NB4 (cell line): ENCODE measurements around the gene GMPR.
"Not testable (repeated sequence)": the region's sequence is repeated elsewhere in the genome, so short reads cannot be mapped to it uniquely, and the experiment has no call there.

Experiments used
- DNase-seq: peaks from one replicate; pipeline ENCODE4 v3.0.0; 2010; ENCODE audit warnings: low read depth
- H3K4me3 ChIP-seq: one replicate; pipeline ENCODE4 v1.5.1; 2011; ENCODE audit warnings: mild to moderate bottlenecking, low read depth, low read length, moderate library complexity
- CTCF ChIP-seq: IDR thresholded peaks from one replicate; pipeline ENCODE4 v1.5.1; 2012; ENCODE audit warnings: low read depth, low read length
- MYC ChIP-seq: IDR thresholded peaks from 2 replicates; pipeline ENCODE4 v1.6.1; 2011; ENCODE audit warnings: low read depth, low read length
- POLR2A ChIP-seq: IDR thresholded peaks from 2 replicates; pipeline ENCODE4 v1.6.1; 2011; ENCODE audit warnings: mild to moderate bottlenecking; ENCODE audit not compliant: insufficient read length; ENCODE audit errors: extremely low read depth
- TF ChIP-seq, protein P1 (sequence below): IDR thresholded peaks from 2 replicates; pipeline ENCODE4 v1.6.1; 2011; ENCODE audit warnings: low read depth, low read length

Gene GMPR

DNA sequence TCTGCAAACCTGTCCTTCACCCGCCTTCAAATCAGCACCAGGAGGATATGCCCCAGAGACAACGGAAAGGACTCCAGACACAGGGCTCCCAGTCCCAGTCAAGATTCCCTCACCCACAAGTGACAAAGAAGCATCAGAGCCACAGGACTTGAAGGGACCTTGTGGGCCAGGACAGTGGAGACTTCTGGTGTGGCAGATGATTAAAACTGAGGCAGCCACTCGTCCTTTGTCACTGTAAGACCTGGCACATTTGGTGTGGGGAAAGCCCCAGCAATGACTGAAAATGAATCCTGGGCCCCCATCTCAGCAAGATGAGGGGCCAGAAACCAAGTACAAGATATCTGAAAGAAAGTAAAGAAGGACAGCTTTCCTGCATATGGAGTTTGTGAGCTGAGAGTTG lies 15.6 kb upstream of the GMPR start:
- no peak for DNase-seq
- H3K4me3 ChIP-seq: no peak overlapping the region
- TF ChIP-seq POLR2A (no peak), MYC (no peak), CTCF (no peak)
- TF ChIP-seq, protein P1, sequence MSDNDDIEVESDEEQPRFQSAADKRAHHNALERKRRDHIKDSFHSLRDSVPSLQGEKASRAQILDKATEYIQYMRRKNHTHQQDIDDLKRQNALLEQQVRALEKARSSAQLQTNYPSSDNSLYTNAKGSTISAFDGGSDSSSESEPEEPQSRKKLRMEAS: no peak

DNA sequence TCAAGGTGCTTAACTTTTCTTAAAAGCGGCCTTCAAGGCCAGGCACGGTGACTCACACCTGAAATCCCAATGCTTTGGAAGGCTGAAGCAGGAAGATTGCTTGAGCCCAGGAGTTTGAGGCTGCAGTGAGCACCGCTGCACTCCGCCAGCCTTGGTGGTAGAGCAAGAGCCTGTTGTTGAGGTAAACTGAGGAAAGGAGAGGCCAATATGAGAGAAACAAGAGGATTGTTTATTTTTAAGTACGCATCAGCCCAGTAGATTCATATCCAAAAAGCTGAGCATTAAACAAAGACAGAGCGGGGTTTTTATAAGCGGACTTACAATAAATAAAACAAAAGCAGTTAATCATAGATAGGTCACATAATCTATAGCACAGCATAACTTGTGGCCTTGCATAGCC lies 15.0 kb upstream of the GMPR start:
- TF ChIP-seq POLR2A: no peak
- no peak for TF ChIP-seq MYC
- TF ChIP-seq CTCF: no peak
- TF ChIP-seq, protein P1: no peak
- DNase-seq: no peak
- H3K4me3 ChIP-seq: no peak overlapping the region

DNA sequence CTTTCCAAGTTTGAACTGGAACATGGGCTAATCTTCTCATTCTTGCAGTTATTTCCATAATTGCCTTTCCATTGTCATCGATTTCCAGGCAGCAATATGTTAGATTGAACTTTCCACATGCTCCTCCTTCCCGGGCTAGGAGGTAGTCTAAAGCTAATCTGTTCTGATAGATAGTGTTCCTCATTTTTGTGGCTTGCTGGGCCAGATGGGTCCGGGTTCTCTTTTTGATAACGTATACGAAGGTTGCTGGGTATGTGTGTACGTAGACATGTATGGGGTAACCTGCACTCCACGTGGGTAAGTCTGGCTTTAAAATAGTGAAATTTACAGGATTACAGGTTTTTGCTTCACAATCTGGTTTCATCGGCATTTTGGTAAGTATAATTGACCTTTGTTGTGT lies 14.0 kb upstream of the GMPR start:
- H3K4me3 ChIP-seq: no peak overlapping the region
- peak; percentile 63 for DNase-seq
- TF ChIP-seq CTCF (no peak), MYC (no peak), POLR2A (no peak)
- TF ChIP-seq, protein P1: no peak

DNA sequence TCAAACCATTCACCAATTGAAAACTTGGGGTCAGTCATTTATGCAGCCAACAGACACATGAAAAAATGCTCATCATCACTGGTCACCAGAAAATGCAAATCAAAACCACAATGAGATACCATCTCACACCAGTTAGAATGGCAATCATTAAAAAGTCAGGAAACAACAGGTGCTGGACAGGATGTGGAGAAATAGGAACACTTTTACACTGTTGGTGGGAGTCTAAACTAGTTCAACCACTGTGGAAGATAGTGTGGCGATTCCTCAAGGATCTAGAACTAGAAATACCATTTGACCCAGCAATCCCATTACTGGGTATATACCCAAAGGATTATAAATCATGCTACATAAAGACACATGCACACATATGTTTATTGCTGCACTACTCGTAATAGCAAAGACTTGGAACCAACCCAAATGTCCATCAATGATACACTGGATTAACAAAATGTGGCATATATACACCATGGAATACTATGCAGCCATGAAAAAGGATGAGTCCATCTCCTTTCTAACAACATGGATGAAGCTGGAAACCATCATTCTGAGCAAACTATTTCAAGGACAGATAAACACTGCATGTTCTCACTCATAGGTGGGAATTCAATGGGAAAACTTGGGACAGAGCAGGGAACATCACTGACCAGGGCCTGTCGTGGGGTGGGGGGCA lies 13.2 kb upstream of the GMPR start:
- not testable (repeated sequence) for H3K4me3 ChIP-seq, DNase-seq

DNA sequence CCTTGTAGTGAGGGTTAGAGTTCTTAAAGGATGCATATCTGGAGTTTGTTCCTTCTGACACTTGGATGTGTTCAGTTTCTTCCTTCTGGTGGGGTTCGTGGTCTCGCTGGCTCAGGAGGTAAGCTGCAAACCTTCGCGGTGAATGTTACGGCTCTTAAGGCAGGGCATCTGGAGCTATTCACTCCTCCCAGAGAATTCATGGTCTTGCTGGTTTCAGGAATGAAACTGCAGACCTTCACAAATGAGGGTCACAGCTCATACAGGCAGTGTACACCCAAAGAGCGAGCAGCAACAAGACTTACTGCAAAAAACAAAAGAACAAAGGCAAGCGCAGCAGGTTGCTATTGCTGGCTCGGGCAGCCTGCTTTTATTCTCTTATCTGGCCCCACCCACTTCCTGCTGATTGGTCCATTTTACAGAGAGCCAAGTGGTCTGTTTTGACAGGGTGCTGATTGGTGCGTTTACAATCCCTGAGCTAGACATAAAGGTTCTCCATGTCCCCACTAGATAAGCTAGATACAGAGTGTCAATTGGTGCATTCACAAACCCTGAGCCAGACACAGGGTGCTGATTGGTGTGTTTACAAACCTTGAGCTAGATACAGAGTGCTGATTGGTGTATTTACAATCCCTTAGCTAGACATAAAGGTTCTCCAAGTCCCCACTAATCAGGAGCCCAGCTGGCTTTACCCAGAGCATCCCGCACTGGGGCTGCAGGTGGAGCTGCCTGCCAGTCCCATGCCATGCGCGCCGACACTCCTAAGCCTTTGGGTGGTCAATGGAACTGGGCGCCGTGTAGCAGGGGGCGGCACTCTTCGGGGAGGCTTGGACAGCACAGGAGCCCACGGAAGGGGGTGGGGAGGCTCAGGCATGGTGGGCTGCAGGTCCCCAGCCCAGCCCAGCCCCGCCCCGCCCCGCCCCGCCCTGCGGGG lies 12.0 kb upstream of the GMPR start:
- not testable (repeated sequence) for H3K4me3 ChIP-seq, DNase-seq

DNA sequence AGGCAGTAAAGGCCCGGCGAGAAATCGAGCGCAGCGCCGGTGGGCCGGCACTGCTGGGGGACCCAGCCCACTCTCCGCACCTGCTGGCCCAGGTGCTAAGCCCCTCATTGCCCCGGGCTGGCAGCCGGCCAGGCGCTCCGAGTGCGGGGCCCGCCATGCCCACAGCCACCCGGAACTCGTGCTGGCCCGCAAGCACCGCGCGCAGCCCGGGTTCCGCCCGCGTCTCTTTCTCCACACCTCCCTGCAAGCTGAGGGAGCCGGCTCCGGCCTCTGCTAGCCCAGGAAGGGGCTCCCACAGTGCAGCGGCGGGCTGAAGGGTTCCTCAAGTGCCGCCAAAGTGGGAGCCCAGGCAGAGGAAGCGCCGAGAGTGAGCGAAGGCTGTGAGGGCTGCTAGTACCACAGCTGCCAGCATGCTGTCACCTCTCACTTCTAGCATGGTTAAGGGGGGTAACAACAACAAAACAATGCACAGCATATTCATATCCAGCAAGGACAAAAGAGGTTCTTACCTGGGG lies 11.3 kb upstream of the GMPR start:
- no peak overlapping the region for H3K4me3 ChIP-seq
- no peak for DNase-seq
- TF ChIP-seq MYC (no peak), POLR2A (no peak), CTCF (no peak)
- TF ChIP-seq, protein P1: no peak
